ENCODE data around the gene EARS2.

EARS2 gene

GRCh38 chr16:23510164-23510914 is 46.8 kb downstream of the EARS2 start, which contains the start of gene GGA2:
TSS of gene GGA2 (minus strand) at chr16:23510494. CDS start at chr16:23510411, 83 bp downstream.
- peaks cover 5% of the 10 kb centered on the region for H3K9me3 Mint-ChIP-seq

GRCh38 chr16:23509782-23510163 is 47.4 kb downstream of the EARS2 start:
- H3K9me3 Mint-ChIP-seq: peaks cover 5% of the 10 kb centered on the region

More at GRCh38 chr16:23510164-23510914, 46.8 kb downstream of the EARS2 start, which contains the start of gene GGA2:
- peak within 1 kb of the TSS; percentile 92 for H3K27ac Mint-ChIP-seq
- peak within 1 kb of the TSS; percentile 95 for H3K4me3 Mint-ChIP-seq
- peaks cover 17% of the 10 kb centered on the region for H3K36me3 Mint-ChIP-seq (ENCODE audit: low read depth)
- H3K27me3 Mint-ChIP-seq (ENCODE audit: low read depth): no peaks in the 10 kb centered on the region
- H3K4me1 Mint-ChIP-seq (ENCODE audit: low read depth): peaks cover 40% of the 10 kb centered on the region

GRCh38 chr16:23509441-23509754 is 47.8 kb downstream of the EARS2 start:
- Mint-ChIP-seq H3K4me1 (ENCODE audit: low read depth) (peaks cover 39% of the 10 kb centered on the region), H3K27me3 (ENCODE audit: low read depth) (no peaks in the 10 kb centered on the region), H3K9me3 (peaks cover 5% of the 10 kb centered on the region), H3K27ac (peak overlapping the region; percentile 92), H3K36me3 (ENCODE audit: low read depth) (peaks cover 13% of the 10 kb centered on the region), H3K4me3 (peak overlapping the region; percentile 95)

More at GRCh38 chr16:23509782-23510163, 47.4 kb downstream of the EARS2 start:
- Mint-ChIP-seq H3K27me3 (ENCODE audit: low read depth) (no peaks in the 10 kb centered on the region), H3K4me1 (ENCODE audit: low read depth) (peaks cover 39% of the 10 kb centered on the region), H3K4me3 (peak overlapping the region; percentile 95), H3K36me3 (ENCODE audit: low read depth) (peaks cover 15% of the 10 kb centered on the region), H3K27ac (peak overlapping the region; percentile 92)

DNA sequence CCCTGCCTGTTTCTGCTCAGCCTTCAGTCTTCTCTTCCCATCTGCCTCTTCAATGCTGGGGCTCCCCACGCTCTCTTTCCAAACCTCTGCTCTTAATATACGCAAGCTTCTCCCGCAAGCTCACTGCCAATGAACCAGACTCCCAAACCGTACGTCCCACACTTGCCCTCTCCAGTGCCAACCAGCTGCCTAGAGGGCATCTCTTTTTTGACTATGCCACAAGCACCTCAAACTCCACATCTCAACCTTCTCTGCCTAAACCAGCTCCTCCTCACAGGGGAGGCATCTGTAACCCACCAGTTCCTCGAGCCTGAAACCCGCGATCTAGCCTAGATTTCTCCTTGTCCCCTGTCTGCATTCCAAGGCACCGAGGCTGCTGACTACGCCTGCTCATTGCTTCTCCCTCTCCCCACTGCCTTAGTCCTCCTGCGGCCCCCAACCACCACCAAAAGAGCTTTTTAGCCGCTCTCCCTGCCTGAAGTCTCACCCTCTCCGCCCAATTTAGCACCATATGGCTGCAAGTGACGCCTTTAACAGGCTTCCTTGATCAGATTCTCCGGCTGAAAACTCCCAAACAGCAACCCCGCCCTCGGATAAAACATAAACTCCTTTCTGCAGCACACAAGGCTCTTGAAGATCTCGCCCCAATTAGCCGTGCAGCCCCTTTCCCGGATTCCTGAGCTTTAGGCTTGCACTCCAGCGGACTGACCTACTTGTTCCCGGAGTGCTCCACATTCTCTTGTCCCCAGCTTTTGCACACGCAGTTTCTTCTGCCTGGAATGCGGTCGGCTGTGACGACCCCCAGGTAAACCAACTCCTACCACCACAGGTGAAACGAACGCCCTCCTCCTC is 48.3 kb downstream of the EARS2 start:
- peaks cover 13% of the 10 kb centered on the region for H3K36me3 Mint-ChIP-seq (ENCODE audit: low read depth)
- peak overlapping the region; percentile 92 for H3K27ac Mint-ChIP-seq
- H3K27me3 Mint-ChIP-seq (ENCODE audit: low read depth): no peaks in the 10 kb centered on the region
- peak overlapping the region; percentile 95 for H3K4me3 Mint-ChIP-seq
- H3K4me1 Mint-ChIP-seq (ENCODE audit: low read depth): peaks cover 42% of the 10 kb centered on the region
- peaks cover 5% of the 10 kb centered on the region for H3K9me3 Mint-ChIP-seq

- Mint-ChIP-seq H3K4me3 (no peak overlapping the region), H3K36me3 (ENCODE audit: low read depth) (peaks cover 13% of the 10 kb centered on the region), H3K27ac (no peak overlapping the region), H3K4me1 (ENCODE audit: low read depth) (peaks cover 42% of the 10 kb centered on the region), H3K9me3 (peaks cover 5% of the 10 kb centered on the region), H3K27me3 (ENCODE audit: low read depth) (no peaks in the 10 kb centered on the region)
Measured at GRCh38 chr16:23506606-23506994, 50.5 kb downstream of the EARS2 start.

DNA sequence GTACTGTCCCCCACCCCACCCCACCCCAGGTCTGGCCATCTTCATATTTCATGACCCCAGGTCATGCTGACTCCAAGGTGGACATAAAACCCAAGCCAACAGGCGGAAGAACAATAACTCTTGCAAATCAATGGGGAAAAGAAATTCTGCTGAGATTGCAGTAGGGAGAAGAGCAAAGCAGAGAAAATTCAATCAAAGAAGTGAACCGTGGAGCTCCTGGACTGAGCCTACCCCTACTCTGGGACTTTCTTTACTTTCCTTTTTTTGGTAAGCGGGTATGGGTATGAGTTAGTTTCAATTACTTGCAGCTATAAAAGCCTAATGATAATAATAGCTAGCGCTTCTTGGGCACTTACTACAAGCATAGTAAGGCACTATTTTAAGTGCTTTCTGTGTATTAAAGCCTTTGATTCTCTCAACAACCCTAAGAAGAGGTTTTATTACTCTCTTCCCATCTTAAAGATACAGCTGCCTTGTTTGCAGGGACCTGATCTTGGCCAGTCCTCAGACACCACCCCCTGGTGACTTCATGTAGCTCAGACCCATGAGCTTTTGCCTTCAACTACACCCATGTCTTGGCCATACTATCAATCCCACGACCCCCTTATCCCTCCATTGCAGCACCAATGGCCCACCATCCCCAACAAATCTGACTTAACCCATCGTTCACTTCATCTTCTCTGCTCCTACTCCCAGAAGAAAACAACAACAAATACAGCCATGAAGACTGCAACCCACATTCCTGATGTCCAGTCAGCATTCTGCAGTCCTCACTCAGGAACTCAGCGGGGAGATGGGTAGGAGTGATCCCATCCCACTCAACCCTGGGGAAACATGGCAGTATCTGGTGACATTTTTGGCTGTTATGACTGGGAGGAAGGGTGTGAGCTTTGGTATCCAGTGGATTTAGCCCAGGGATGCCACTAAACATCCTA is 51.2 kb downstream of the EARS2 start:
- Mint-ChIP-seq H3K36me3 (ENCODE audit: low read depth) (peaks cover 13% of the 10 kb centered on the region), H3K4me1 (ENCODE audit: low read depth) (peaks cover 42% of the 10 kb centered on the region), H3K9me3 (peaks cover 5% of the 10 kb centered on the region), H3K27ac (peak overlapping the region; percentile 4), H3K4me3 (no peak overlapping the region), H3K27me3 (ENCODE audit: low read depth) (no peaks in the 10 kb centered on the region)

DNA sequence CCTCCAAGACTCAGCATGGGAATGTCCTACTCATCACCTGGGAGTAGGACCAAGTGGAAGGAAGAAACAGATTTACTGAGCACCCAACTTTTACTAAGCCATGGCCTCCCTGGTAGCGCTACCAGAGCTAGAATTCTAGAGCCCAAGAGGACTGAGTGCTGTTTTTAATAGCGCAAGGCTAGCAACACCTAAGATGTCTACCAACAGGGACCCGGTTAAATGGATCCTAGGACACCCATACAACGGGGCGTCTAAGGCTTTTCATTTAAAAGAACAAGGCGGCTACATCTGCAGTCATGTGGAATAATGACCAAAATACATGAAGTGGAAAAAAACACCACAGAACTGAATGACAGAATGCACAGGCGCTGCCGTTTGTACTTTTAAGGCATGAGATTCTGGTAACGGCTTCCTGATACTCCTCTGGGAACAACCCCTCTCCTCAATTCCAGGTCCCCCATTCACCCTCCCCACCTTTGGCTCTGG is 51.9 kb downstream of the EARS2 start:
- Mint-ChIP-seq H3K9me3 (peaks cover 5% of the 10 kb centered on the region), H3K4me1 (ENCODE audit: low read depth) (peaks cover 45% of the 10 kb centered on the region), H3K4me3 (peak overlapping the region; percentile 50)

DNA sequence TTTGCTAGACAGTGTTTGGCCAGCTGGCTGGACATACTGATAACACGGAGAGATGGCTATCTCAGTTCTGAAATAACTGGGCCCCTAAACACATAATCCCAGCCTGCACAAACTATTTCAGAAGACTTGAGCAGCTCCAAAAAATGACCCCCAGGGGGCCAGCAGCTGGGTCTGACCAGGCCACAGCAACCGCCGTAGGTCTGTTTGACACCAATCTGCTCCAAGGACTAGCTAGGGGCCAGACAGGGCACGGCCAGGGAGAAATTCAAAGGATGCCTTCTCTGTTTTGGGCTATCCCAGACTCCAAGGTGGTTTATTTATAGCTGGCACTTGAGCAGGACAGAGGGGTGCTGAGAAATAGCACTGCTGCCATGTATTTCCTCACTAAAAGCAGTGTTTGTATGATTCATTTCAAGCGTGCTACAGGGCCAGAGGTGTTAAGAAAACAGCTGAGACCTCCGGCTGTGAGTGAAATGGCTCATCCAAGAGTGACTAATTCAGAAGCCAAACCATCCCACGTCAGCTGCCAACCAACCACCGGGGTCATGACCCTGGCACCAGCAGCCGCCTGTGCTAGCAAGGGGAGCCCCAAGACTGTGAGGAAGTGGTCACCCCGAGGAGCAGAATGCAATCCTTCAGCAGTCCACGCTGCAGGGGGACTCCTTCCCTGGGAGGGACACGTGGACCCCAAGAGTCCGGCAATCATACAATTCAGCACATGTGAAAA is 52.5 kb downstream of the EARS2 start:
- Mint-ChIP-seq H3K36me3 (ENCODE audit: low read depth) (peaks cover 13% of the 10 kb centered on the region), H3K9me3 (peaks cover 5% of the 10 kb centered on the region), H3K27ac (peak overlapping the region; percentile 81), H3K4me1 (ENCODE audit: low read depth) (peaks cover 46% of the 10 kb centered on the region), H3K27me3 (ENCODE audit: low read depth) (no peaks in the 10 kb centered on the region), H3K4me3 (peak overlapping the region; percentile 50)

More for the DNA sequence above, 51.9 kb downstream of the EARS2 start:
- H3K27ac Mint-ChIP-seq: peak overlapping the region; percentile 81
- peaks cover 13% of the 10 kb centered on the region for H3K36me3 Mint-ChIP-seq (ENCODE audit: low read depth)
- no peaks in the 10 kb centered on the region for H3K27me3 Mint-ChIP-seq (ENCODE audit: low read depth)

GRCh38 chr16:23504076-23504452 is 53.1 kb downstream of the EARS2 start:
- no peak overlapping the region for H3K4me3 Mint-ChIP-seq
- H3K27ac Mint-ChIP-seq: peak overlapping the region; percentile 81
- H3K36me3 Mint-ChIP-seq (ENCODE audit: low read depth): peaks cover 9% of the 10 kb centered on the region
- peaks cover 5% of the 10 kb centered on the region for H3K9me3 Mint-ChIP-seq
- no peaks in the 10 kb centered on the region for H3K27me3 Mint-ChIP-seq (ENCODE audit: low read depth)
- peaks cover 40% of the 10 kb centered on the region for H3K4me1 Mint-ChIP-seq (ENCODE audit: low read depth)

GRCh38 chr16:23502466-23502865 is 54.7 kb downstream of the EARS2 start:
- Mint-ChIP-seq H3K27ac (no peak overlapping the region), H3K27me3 (ENCODE audit: low read depth) (no peaks in the 10 kb centered on the region), H3K4me1 (ENCODE audit: low read depth) (peaks cover 34% of the 10 kb centered on the region), H3K4me3 (no peak overlapping the region), H3K36me3 (ENCODE audit: low read depth) (no peaks in the 10 kb centered on the region), H3K9me3 (no peaks in the 10 kb centered on the region)

DNA sequence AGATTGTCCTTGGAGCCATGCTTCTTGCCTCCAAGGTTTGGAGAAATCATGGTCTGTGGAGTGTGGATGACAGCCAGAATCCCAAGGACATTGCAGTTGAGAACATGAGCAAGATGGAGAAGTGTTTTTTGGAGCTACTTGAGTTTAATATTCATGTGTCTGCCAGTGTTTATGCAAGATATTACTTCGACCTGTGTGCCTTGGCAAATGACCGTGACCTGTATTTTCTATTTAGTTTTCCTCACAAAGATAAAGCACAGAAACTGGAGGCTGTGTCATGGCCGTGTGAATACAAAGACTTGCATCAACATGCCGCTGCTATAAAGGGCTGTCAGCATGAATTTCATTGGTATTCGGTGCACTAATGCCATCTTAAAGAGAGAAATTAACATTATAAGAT is 55.9 kb downstream of the EARS2 start:
- H3K9me3 Mint-ChIP-seq: no peaks in the 10 kb centered on the region
- no peak overlapping the region for H3K27ac Mint-ChIP-seq
- H3K4me1 Mint-ChIP-seq (ENCODE audit: low read depth): peaks cover 33% of the 10 kb centered on the region
- H3K4me3 Mint-ChIP-seq: no peak overlapping the region
- H3K36me3 Mint-ChIP-seq (ENCODE audit: low read depth): no peaks in the 10 kb centered on the region
- H3K27me3 Mint-ChIP-seq (ENCODE audit: low read depth): no peaks in the 10 kb centered on the region

DNA sequence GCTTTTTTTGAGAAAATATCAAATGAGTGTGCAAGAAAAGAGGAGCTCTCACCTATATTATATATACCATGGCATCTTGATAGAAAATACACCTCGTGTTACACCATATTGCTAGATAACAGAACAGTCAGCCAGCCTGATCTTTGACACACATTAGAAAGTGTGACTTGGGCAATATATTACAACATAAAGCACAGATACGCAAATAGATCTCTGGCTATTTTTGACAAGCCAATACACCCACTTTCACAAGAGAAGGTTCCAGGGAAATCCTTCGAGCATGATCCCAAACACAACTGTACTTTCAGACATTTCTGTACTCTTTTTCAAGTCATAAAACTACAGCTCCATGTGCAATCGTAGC is 56.3 kb downstream of the EARS2 start:
- no peak overlapping the region for H3K4me3 Mint-ChIP-seq
- no peaks in the 10 kb centered on the region for H3K36me3 Mint-ChIP-seq (ENCODE audit: low read depth)
- peaks cover 29% of the 10 kb centered on the region for H3K4me1 Mint-ChIP-seq (ENCODE audit: low read depth)
- H3K9me3 Mint-ChIP-seq: no peaks in the 10 kb centered on the region
- no peaks in the 10 kb centered on the region for H3K27me3 Mint-ChIP-seq (ENCODE audit: low read depth)
- no peak overlapping the region for H3K27ac Mint-ChIP-seq

DNA sequence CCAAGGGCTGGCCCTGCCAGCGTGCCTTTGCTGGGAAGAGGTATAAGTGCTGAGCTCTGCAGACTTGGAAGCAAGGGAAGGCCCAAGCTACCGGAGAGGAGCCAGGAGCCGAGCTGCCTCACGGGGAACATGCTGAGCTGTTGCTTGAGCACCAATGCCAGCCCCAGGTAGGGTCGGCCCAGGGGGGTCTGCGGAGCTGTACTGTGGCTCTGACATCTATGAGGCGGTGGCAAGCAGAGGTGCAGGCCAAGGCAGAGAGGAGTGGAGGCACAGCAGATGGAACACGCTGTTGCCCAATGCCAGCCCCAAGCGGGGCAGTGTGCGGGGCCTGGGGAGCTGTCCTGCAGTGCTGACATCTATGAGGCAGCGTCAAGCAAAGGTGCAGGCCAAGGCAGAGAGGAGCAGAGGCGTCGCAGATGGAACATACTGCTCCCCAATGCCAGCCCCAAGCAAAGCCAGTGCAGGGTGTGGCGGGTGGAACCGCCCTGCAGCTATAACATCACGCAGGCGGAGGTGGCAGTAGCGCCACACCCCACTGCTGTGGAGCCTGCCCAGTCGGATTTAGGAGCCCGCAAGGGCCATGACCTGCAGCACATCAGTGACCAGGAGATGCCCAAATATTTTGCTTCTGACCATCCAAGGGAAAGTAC is 56.8 kb downstream of the EARS2 start:
- H3K36me3 Mint-ChIP-seq (ENCODE audit: low read depth): no peaks in the 10 kb centered on the region
- no peaks in the 10 kb centered on the region for H3K27me3 Mint-ChIP-seq (ENCODE audit: low read depth)
- no peak overlapping the region for H3K27ac Mint-ChIP-seq
- peaks cover 28% of the 10 kb centered on the region for H3K4me1 Mint-ChIP-seq (ENCODE audit: low read depth)
- no peak overlapping the region for H3K4me3 Mint-ChIP-seq
- no peaks in the 10 kb centered on the region for H3K9me3 Mint-ChIP-seq

All from T-helper 1 cell treated with Interleukin-12 subunit alpha and Interleukin-12 subunit beta and Interleukin-4 antibody, amounts not matched to agents 30 μg/mL and 1 μg/mL, for 36 hours (primary cell).